22Rv1 (cell line): ENCODE data around the gene CNOT1.

Source experiments
- ZFX ChIP-seq: fragments of 450-650 bp; IDR thresholded peaks from 2 replicates; pipeline ENCODE4 v1.6.1; 2017; ENCODE audit warnings: antibody characterized with exemption, borderline replicate concordance
- TF ChIP-seq, protein P1 (sequence below): fragments of 450-650 bp; IDR thresholded peaks from 2 replicates; pipeline ENCODE4 v1.5.1; 2017; ENCODE audit warnings: mild to moderate bottlenecking

GRCh38 chr16:58492735-58493134, 136.9 kb downstream of the CNOT1 start:
- TF ChIP-seq, protein P1, sequence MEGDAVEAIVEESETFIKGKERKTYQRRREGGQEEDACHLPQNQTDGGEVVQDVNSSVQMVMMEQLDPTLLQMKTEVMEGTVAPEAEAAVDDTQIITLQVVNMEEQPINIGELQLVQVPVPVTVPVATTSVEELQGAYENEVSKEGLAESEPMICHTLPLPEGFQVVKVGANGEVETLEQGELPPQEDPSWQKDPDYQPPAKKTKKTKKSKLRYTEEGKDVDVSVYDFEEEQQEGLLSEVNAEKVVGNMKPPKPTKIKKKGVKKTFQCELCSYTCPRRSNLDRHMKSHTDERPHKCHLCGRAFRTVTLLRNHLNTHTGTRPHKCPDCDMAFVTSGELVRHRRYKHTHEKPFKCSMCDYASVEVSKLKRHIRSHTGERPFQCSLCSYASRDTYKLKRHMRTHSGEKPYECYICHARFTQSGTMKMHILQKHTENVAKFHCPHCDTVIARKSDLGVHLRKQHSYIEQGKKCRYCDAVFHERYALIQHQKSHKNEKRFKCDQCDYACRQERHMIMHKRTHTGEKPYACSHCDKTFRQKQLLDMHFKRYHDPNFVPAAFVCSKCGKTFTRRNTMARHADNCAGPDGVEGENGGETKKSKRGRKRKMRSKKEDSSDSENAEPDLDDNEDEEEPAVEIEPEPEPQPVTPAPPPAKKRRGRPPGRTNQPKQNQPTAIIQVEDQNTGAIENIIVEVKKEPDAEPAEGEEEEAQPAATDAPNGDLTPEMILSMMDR: no peak
- no peak for TF ChIP-seq ZFX
